HS-5 (cell line): ENCODE measurements around the gene ME3.
"Not testable (repeated sequence)": the region's sequence is repeated elsewhere in the genome, so short reads cannot be mapped to it uniquely, and the experiment has no call there.

Experiments
- DNase-seq: peaks from one replicate; pipeline ENCODE4 v3.0.0-alpha.2; 2012; ENCODE audit warnings: low read depth

The ME3 gene

DNA sequence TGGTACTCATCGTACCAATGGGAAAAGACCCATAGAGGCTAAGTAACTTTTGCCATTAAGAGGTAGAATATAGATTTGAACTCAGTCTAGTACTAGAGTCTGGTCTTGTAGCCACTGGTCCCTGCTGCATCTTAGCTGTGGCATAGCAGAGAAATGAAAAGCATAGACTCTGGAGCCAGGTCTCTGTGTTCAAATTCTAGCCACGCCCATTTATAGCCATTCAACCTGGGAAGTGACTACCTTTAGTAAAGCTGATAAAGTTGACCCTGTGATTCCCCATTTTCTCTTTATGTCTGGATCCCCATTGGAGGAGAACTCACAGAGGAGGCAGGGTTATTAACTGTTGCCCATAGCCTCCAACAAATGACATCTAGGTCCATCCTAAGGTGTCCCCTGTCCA, 113.6 kb downstream of the ME3 start:
- no peak for DNase-seq

DNA sequence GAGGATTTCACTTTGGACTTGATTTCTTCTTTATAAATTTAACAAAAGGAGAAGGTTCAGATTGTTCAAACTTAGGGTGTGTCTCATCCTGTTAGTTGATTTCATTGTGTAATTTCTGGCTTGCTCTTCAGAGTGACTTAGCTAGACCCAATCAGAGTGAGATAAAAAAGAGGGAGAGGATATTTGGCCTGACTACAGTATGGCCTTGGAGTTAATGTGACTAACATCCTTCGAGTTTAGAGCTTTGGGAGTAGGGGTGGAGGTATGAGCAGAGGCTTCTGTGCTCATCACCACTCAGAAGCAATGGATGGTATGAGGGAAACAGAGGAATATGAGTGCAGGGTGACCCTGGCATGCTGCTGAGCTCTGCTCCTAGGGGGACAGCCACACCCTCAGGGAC, 114.2 kb downstream of the ME3 start:
- no peak for DNase-seq

DNA sequence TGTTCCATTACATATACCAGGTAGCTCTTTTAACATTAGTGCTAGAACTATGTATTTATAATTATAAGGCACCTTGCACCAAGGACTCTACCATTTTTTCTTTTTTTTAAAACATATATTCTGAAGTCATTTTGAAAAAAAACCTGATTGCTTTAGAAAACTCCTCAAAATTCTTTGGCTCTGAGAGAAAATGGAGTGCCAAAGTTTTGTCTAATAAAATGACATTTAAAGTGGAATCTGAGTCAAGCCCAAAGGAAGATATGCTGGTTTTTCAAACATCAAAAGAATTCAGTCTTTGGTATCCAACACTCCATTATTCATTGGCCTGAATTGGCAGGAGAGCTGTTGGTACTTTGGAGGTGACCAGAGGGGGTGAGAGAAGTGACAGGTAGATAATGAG, 116.5 kb downstream of the ME3 start:
- no peak for DNase-seq

DNA sequence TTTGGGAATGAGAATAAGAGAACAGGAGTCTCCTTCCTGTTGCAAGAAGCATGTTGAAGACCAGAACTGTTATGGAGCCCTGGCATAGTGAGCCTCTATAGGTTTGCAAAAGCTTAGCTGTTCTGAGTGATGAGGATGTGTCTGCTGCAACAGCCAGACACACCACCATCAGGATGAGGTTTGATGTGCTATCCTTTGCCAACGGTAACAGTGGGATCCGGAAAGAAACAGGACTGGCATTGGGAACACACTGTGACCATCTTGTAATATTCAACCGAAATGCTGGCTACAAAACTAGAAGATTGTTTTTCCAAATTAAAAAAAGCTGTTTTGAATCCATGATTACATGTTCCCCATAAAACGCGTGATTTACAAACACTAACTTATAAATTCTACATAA, 117.0 kb downstream of the ME3 start:
- DNase-seq = no peak

DNA sequence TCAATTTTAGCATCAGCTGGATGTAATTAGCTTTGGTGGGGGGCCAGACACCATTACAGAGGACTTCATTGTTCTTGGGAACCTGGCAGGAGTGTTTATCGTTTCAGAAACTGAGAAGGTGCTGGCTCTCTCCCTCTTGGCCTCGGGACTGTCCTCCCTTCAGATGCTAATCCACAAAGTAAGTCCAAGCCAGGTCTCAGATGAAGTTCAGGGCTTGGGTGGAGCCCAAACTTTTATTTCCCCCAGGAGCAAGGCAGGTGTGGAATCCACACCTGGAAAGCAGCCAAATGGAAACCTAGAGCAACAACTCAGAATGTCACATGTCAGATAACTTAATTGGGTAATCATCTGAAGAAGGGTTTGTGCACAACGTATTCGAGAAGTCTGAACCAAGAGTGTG, 119.2 kb downstream of the ME3 start:
- no peak for DNase-seq

DNA sequence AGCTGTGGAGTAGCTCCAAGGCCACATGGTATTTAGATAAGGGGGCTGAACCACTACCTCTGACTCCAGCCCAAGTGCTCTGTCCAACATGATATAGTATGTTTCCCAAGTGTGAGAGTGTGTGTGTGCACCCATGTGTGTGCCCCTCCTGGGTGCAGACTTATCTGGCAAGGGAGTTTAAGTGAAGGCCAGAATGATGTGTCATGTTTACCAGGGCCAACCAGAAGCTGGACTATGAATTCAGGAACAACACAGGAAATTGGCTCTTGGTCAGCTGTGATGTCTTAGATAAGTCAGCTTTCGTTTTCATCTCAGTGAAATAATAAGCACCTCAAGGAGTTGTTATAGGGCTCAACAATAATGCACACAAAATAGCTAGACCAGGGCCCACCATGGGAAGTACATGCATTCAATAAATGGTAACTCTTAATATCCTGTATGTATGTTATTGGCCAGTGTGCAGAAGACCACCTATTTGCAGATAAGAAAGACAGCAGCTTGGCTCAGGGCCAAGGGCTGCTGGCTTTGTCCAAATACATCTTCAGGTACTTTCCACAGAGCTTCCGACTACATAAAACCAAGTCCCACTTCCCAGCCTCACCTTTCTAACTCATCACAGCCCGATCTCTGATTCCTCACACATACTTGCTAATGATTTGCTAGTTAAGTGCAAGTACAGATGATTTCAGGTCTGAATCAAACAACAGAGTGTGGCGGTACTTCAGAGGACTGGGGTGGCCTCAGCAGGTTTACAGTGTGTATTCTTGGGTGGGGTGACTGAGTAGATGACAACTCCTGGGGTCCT, 120.9 kb downstream of the ME3 start:
- DNase-seq = peak; percentile 84

DNA sequence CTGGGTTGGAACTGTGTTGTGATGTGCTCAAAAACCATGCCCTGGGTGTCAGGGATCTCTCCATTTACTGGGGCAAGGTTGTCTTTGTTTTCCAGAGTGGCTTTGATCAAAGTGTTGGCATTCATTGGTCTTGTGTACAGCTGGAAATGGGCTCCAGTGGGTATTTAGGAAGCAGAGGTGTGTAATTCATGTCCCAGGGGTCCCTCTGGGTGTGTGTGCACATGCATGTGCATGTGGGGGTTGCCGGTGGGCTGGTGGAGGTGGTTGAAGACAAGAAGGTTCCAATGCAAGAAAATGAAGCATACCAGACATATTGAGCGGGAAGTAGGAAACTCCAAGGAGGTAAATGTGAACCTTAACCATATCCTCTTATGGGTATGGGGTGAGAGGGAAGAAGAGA, 121.7 kb downstream of the ME3 start:
- no peak for DNase-seq

DNA sequence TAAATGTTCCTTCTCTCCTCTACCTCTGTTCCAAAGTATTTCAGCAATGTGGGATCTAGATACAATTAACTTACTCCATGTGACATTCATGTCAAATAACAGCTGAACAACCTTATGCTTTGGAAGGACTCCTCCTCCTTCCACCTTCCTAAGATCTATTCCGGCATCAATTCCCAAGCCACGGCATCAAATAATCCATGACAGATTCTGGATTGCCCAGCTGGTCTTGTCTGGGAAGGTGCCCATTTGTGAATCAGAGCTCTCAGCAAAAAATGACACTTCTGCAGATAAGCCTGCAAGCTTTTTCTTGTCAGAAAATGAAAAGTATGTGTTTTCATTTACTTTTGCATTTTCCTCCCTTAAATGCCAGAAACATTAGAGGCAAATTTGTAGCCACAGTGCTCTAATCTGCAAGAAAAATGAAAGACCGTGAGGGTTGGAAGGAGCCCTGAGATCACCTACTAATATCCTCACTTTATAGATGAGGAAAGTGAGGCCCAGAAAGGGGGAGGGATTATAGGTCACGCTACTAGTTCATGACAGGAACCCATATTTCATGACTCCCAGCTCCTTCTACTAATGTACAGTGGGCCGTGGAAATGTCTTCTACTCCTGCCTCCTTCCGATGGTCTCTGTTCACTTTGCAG, 124.0 kb downstream of the ME3 start:
- DNase-seq = no peak

DNA sequence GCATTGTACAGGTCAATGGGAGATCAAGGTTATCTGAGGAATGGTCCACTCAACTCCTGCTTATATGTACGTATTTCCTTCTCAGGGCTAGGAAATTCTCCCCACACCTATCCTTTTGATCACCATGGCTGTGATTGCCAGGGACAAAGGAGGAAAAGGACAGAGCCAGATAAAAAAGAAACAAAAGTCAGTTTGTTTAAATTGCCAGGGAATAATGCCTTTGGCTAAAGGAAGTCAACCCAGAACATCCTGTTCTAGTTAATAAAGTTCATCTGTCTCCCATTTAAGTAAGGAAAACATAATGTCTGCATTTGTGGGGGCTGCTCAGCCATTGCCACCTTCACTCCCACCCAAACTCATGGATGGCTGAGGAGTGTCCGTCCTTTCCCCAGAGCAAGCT, 124.7 kb downstream of the ME3 start:
- DNase-seq = no peak

DNA sequence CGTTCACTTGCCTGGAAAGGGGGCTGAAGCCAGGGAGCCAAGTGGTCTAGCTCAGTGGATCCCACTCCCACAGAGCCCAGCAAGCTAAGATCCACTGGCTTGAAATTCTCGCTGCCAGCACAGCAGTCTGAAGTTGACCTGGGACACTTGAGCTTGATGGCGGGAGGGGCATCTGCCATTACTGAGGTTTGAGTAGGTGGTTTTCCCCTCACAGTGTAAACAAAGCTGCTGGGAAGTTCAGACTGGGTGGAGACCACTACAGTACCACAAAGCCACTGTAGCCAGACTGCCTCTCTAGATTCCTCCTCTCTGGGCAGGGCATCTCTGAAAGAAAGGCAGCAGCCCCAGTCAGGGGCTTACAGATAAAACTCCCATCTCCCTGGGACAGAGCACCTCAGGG, 131.1 kb downstream of the ME3 start:
- not testable (repeated sequence) for DNase-seq

DNA sequence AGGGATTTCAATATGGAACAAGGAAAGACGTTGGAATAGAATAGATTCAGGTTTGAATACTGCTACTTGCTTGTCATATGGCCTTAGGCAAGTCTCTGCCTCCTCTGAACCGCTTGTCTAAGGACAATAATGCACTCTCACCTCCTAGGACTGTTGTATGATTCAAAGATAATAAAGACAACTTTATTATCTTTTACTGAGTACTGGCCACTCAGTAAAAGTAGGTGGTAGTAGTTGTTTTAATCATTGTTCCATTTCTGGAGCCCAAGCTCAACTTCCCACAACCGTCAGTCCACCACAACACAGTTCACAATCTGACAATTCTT, 134.2 kb downstream of the ME3 start:
- no peak for DNase-seq

DNA sequence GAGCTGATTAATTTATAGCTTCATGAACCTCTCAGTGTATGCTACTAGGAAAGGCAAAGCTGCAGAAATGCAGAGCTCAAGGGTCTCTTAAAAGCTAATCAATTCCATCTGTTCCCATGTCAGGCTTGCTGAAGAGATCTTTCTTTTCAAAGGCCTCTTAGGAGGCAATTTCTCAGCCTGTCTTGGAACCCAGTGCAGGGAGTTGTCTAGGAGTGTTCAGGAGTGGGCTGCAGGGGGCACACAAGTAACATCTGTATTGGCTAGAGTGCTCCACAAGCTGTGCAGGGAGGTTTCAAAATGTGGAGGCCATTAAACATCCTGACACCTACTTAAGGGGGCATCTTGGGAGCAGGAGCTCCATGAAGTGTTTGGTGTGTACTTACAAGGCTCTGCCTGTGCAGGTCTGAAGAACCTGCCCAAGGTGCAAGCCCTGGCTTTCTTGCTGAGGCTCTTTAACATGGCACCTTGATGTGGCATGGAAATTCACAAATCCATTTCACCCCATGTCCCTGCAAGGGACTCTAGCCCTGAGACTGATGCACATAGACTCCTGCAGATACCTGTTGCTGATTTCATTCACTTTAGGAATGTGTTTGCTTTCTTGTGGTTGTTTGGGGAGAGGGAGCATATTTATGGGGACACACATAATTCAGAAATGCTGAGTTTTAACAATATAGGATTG, 134.7 kb downstream of the ME3 start:
- no peak for DNase-seq

DNA sequence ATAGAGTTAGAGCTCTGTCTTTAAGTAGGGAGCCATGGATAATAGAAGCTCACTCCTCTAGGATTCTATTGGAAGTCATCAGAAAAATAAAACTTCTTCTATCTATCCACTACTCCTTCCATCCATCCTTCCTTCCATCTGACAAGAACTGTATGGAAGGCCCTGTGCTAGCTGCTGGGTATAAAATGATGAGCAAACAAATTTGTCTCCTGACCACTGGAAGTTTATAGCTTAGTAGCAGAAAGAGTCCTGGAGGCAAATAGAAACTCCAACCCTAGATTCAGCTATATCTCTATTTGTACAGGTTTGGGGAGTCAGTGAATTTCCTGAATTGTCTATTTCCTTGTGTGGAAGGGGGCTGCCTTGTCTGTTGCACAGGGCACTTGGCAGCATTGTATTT, 136.6 kb downstream of the ME3 start:
- no peak for DNase-seq

DNA sequence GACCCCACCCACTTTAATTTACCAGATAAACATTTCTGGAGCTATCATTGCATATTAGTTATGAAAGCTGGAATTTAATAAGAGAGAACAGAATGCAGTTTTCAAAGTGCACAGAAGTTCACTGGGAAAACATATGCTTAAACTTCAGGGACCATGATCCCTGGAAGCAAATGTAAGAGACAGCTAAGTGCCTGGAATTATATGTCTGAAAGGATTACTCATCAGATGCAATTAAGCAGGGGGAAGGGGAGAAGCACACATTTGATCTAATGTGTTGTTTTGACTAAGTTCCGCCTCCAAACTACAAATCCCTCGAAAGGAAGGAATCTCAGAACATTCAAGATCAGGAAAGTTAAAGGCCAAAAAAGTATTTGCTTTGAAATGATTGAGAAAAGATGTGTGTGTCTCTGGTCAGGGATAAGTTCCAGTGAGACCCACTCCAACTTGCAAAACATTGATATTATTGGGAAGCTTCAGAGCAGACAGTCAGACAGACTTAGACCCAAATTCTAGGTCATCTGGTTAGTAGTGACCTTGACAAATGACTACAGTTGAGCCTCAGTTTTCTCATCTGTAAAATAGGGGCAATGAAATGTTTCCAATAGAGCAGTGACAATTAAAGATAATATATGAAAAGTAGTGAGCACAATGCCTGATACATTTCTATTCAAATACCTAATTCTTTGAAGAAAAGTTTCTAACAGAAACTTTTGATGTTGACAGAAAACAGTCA, 147.6 kb downstream of the ME3 start:
- DNase-seq = no peak

DNA sequence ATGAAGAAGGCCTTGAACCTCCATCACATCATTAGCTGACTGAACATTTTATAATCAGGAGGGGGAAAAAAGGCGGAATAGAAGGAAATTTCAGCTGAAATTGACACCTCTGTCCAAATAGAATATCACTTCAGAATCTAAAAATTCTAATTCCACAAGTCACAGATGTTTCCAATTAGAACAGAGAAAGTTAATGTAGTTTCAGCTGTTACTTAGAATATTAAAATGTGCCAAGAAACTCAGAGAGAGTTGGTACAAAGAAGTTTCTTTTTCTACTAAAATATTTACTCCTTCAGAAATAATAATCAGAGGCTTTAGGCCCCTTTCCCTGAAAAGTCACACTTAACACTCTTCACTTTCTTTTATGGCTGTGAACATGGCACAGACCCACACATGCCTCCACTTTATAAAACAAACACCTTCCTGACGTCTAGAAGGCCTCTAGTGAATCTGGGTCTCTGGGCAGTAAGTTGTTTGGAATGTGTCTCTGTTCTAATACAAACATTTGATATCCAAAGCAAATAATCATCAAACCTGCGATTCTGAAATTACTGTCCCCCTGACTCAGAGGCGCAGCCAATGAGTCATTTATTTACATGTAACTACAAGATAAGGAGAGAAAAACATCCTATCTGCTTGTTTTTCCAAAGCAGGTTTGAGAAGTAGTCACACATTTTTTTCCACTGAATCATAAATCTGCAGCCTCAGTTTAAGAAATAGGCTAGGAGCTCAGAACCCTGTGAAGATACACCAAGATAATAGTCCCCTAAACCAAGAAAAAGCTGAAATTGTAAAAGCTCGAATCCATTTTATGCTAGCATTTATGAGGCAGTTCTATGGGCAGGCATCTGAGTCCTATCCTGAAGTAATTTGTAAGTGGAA, 148.4 kb downstream of the ME3 start:
- peak; percentile 96 for DNase-seq

DNA sequence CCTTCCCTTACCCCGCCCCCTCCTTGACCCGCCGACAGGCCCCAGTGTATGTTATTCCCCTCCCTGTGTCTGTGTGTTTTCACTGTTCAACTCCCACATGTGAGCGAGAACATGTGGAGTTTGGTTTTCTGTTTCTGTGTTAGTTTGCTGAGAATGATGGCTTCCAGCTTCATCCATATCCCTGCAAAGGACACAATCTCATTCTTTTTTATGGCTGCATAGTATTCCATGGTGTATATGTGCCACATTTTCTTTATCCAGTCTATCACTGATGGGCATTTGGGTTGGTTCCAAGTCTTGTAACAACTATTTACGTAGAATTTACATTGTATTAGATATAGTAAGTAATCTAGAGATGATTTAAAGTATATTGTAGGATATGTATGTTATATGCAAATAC, 149.9 kb downstream of the ME3 start:
- not testable (repeated sequence) for DNase-seq

DNA sequence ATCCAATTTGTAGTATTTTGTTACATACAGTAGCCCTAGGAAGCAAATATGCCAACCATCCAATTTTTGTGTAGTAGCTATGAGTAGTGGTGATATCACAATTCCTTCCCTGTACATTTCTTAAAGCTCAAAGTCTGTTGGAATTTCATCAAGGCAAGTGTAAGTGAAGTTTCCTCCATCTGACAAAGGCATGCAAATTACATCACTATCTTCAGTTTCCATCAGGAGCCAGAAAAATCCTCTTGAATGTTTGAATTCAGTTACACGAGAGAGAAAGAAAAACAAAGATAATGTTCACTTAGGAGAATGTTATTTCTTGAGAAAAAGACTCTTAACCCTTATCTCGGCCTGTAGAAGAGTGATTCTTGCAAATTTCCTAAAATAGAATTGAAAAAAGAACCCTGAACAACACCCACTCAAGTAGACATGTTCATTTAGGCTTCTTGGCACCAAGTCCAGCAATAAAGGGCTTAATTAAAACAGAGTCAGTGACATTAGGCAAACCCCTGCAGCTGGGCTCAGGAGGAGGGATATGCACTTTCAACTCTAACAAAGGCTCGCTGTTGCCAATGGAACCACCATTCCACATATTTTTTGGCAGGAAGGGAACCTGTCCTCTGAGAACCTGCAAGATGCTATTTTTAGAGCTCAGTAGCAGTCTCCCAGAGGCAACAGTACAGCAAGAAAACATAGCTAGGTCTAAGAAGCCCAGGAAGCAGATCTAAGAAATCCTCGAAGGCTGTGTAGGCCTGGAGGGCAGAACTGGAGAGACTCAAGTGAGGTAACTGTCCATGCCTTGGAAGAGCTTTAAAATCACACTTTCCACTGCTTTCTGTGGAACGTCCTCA, 153.1 kb downstream of the ME3 start:
- no peak for DNase-seq

DNA sequence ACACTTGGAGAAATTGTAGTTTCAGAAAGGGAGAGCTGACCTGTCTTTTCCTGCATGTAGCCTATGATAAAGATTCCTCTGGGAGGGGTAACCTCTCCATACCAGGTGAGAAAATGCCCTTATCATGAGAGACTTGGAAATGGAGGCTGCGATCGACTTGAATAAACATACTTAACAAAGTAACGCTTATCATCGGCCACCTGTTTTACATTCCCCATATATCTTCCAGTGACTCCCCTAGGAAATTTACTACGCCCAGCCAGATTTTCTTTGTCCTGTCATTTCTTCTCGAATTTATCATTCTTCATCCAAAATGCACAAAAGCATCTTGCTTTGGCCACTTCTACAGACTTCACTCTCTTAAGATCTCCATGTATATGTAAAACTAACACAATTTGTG, 154.2 kb downstream of the ME3 start:
- DNase-seq = no peak

DNA sequence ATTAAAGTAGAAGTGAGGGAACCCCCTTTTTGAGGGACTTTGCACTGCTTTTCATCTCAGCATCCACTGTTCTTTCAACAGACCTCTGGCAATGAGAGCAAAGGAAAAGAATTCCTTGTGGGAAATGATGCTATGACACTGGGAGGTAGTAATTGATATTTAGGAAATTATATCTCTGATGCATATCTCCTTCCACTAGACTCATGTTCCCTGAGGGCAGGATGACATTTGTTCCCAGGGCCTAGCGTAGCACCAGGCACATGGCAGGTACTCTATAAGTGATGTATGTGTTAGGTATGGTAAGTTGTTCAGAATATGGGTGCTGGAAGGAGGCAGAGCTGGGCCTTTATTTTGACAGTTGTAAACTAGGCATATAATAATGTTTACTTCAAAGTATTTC, 154.9 kb downstream of the ME3 start:
- no peak for DNase-seq

DNA sequence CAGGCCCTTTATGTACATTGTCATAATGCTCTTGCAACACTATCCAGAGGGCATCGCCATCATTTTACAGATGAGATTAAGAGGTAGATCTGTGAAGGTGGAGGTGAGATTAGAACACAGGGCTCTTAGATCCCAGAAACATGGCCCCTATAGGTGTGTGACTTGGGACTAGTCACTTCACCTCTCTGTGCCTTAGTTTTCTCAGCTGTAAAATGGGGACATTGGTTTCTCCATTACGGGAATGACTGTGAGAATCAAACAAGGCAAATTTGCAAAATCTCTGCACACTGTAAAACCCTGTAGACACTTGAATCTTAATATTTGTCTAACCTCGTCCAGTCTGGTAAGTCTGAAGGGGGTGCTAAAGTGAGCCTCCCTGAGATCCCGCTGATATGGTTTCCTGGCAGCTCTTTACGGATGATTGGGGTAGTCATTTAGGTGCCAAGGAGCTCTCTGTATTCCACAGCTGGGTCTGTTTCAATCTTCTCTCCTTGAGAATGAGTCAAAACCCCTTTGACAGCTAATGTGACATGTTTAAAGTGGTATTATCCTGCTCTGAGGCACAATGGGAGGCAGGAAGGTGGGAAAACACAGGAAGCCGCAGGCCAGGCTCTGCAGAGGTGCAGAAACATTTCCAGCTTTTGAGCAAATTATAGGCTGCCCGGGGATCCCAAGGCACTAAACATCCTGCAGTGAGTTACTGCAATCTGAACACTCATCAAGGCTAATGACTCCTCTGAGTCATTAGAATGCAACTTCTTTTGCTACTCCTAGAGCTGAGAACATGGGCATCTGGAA, 156.9 kb downstream of the ME3 start:
- DNase-seq = peak; percentile 89
